Measurements from ENCODE around the gene RNF225. TPM values are rescaled to one million over a fixed set of nuclear protein-coding genes. Genes with fewer than 3 reads are reported as not detected.
A peak's percentile ranks its signal among the peaks of the same experiment; 100 is the strongest.

The RNF225 gene
- total and polyA plus RNA-seq, 12 donors, result not detected

DNA sequence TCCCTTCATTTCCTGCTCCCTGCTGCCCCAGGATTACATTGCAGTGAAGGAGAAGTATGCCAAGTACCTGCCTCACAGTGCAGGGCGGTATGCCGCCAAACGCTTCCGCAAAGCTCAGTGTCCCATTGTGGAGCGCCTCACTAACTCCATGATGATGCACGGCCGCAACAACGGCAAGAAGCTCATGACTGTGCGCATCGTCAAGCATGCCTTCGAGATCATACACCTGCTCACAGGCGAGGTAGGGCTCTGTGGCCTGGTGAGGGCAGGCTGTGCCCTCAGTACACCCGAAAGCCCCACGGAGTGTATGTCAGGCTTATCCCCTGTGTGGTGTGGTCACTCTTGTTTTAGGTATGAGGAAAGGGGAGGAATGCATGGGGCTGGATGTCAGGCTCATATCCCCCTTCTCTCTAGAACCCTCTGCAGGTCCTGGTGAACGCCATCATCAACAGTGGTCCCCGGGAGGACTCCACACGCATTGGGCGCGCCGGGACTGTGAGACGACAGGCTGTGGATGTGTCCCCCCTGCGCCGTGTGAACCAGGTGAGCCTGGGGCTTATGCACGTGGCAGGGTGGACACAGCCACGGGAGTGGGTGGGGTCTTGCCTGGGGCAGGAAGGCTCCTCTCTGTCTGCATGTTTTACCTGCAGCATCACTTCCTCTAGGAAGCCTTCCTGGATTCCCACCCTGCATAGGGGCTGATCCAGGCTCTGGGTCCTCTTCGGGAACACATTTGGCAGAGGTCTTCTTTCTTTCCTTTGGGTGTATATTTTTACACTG lies 2.3 kb upstream of the RNF225 start:
- intact Hi-C loops (cut with DNase I), result no loop called here
- WGBS, 4 donors, result 87 to 94% (median 91%) methylated on average over 17 to 26 of the region's 26 CpGs
- no peak for TF ChIP-seq POLR2A (IDR thresholded peaks at IDR 0.05)
- TF ChIP-seq CTCF (IDR thresholded peaks at IDR 0.05), result no peak
- DNase-seq, result no peak
- Histone ChIP-seq H3K4me1 (replicated peaks in 1 of 2) (peaks cover 5 to 6% of the 10 kb centered on the region in 2 donors), H3K4me3 (no peak overlapping the region), H3K27me3 (peaks cover 4% of the 10 kb centered on the region), H3K9me3 (replicated peaks in 1 of 3) (no peaks in the 10 kb centered on the region), H3K36me3 (replicated peaks in 1 of 2) (peaks cover 0 to 58% of the 10 kb centered on the region in 2 donors), H3K27ac (no peak overlapping the region)

DNA sequence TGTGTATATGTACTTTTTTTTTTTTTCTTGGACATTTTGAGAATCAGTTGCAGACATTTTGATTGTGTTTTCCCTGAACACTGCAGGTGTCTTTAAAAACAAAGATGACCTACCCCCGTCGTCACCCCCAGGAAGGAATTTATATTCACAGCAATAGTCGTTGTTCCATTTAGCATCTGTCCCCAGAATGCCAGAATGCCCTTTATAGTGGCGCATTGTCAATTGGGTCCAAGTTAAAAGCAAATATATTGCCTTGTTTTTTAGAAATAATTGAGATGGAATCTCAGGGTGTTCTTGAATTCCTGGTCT lies 1.8 kb upstream of the RNF225 start:
- 84 to 92% (median 87%) methylated on average over 4 of the region's 4 CpGs for WGBS, 4 donors
- H3K36me3 ChIP-seq (replicated peaks in 1 of 2), result peaks cover 0 to 58% of the 10 kb centered on the region in 2 donors
- H3K27ac ChIP-seq, result no peak overlapping the region
- peaks cover under 1 to 4% of the 10 kb centered on the region in 2 donors for H3K4me1 ChIP-seq (replicated peaks in 1 of 2)
- TF ChIP-seq CTCF (IDR thresholded peaks at IDR 0.05), result no peak
- no peak for TF ChIP-seq POLR2A (IDR thresholded peaks at IDR 0.05)
- peaks cover 4% of the 10 kb centered on the region for H3K27me3 ChIP-seq
- DNase-seq, result no peak
- intact Hi-C loops (cut with DNase I), result no loop called here
- no peak overlapping the region for H3K4me3 ChIP-seq
- H3K9me3 ChIP-seq (replicated peaks in 1 of 3), result no peaks in the 10 kb centered on the region

- peaks cover 0 to 47% of the 10 kb centered on the region in 2 donors for H3K36me3 ChIP-seq (replicated peaks in 1 of 2)
- H3K9me3 ChIP-seq (replicated peaks in 1 of 3), result no peaks in the 10 kb centered on the region
- DNase-seq, result no peak
- H3K27ac ChIP-seq, result no peak overlapping the region
- H3K4me1 ChIP-seq (replicated peaks in 1 of 2), result peaks cover 0 to 4% of the 10 kb centered on the region in 2 donors
- TF ChIP-seq CTCF (IDR thresholded peaks at IDR 0.05) (no peak), POLR2A (IDR thresholded peaks at IDR 0.05) (no peak)
- intact Hi-C loops (cut with DNase I), result no loop called here
- H3K27me3 ChIP-seq, result peaks cover 4% of the 10 kb centered on the region
- 62 to 93% (median 68%) methylated on average over 2 to 3 of the region's 3 CpGs for WGBS, 4 donors
- H3K4me3 ChIP-seq, result no peak overlapping the region
These were observed 636 bp upstream of the RNF225 start for GRCh38 chr19:58394821-58395219.

GRCh38 chr19:58395979-58396627 lies 647 bp downstream of the RNF225 start:
- H3K27me3 ChIP-seq, result peaks cover 4% of the 10 kb centered on the region
- peaks cover 6 to 12% of the 10 kb centered on the region in 2 donors for H3K4me1 ChIP-seq (replicated peaks in 1 of 2)
- no peak overlapping the region for H3K27ac ChIP-seq
- H3K4me3 ChIP-seq, result no peak overlapping the region
- TF ChIP-seq POLR2A (IDR thresholded peaks at IDR 0.05) (no peak), CTCF (IDR thresholded peaks at IDR 0.05) (no peak)
- intact Hi-C loops (cut with DNase I), result no loop called here
- no peaks in the 10 kb centered on the region for H3K9me3 ChIP-seq (replicated peaks in 1 of 3)
- peaks cover 0 to 37% of the 10 kb centered on the region in 2 donors for H3K36me3 ChIP-seq (replicated peaks in 1 of 2)
- 2 to 15% (median 7%) methylated on average over 8 to 75 of the region's 75 CpGs for WGBS, 4 donors
- DNase-seq, result peak in 1 of 7 donors; percentile 46
